Hepatic stellate cell (primary cell): ENCODE data around the gene KCNQ1.

Source experiments
- DNase-seq: peaks from one replicate; pipeline ENCODE4 v3.0.0; 2011; ENCODE audit warnings: low spot score

KCNQ1 gene

DNA sequence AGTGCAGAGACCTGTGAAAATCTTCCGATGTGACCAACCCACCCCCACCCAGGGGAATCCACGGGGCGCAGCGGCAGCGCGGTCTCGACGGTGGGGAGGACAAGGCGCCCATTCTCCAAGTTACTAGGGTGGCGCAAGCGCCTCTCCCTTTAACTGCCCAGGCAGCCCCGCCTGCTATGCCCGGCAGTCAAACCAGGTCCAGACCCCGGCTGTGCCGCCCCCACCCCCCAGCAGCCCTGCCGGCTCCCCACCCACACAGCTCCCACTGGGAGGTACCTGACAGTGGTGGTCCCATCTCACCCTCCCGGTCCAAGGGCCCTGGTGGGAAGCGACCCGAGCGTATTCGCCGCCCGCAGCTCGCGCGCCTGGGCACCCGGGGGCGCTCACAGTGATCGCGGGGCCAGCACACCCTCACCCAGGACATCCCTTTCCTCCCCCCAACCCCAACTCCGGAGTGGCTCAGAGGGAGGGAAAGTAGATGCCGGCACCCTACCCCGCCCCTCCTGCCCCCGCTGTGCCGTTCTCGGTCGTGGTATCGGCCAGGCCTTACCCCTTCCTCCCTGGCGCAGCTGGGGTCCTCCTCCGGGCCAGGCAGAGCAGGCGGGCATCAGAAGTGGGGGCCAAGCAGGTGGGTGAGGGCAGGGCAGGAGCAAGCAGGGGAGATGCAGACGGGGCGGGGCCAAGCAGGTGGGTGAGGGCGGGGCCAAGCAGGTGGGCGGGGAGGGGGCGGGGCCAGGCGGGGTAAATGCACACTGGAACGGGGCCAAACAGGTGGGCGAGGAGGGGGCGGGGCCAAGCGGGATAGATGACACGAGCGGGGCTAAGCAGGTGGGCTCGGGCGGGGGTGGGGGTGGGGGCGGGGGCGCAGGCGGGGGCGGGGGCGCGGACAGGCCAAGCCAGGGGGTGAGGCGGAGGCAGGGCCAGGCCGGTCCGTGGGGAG lies 657 bp upstream of the KCNQ1 start, which contains the start of gene TRPM5:
Gene TRPM5, minus strand, starts transcription at position 634 of the 940 bp plus-strand sequence. CDS start 21,478 bp downstream, outside the sequence.
- no peak for DNase-seq

DNA sequence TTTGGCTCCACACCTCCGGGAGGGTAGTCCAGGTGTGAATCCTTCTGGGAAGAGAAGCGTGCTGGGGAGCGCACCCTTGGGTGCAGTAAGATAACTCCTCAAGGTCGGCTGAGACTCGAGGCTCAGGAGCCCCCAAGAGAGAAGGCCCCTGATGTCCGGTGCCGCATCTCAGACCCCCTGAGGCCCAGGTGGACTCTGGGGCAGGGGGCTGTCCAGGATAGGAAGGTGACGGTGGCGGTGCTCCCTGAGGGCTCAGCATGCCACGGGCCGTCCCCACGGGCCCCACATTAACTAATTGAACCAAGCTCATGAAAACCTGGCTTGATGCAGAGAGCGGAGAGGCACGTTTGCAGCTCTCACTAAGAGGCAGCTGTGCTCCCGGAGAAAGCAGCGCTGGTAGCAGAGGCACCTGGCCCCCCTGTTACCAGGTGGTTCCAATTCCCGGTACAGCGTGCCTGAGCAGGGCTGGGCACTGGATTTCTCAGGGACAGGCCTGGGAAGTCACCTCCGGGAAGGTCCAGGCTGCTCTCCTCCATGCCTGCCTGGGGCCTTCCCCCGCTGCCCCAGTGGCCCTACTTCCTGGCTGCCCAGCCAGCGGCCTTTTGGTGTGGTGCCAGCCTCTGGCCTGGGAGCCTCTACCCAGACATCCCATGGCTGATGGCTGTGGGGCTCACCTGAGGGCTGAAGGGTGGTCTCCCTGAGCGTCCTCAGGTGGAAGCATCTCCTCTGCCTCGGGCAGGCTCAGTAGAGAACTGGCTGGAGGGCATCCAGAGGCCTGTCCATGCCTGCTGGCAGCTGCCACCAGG lies 1.1 kb downstream of the KCNQ1 start:
- DNase-seq, result no peak

DNA sequence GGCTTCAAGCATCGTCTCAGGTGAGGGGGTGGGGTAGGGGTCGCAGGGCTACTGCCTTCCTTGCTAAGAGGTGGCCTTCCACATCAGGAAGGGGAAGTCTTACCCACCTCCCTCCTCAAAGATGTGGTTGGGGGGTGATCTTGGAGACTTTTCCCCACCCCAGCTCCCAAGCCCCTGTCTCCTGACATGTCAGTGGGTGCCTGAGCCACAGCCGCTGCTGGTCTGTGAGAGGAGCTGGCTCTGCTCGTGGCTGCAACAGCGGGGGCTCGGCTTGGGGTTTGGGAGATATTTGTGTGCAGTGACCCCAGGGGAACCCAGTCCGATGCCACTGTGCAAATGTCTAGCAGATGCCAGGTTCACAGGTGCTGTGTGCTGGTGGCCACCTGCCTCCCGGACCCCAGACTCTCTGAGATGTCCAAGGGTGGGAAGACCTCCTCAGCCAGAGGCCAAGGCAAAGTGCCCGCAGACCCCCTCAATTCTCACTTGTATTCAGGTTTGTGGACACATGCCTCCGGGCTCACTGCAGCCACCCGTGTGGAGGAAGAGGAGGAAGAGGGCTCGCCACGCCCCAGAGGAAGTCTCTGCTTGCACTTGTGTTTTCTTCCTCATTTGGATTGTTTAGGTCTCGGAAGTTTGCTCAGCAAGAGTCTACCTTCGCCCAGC lies 1.9 kb downstream of the KCNQ1 start:
- no peak for DNase-seq

DNA sequence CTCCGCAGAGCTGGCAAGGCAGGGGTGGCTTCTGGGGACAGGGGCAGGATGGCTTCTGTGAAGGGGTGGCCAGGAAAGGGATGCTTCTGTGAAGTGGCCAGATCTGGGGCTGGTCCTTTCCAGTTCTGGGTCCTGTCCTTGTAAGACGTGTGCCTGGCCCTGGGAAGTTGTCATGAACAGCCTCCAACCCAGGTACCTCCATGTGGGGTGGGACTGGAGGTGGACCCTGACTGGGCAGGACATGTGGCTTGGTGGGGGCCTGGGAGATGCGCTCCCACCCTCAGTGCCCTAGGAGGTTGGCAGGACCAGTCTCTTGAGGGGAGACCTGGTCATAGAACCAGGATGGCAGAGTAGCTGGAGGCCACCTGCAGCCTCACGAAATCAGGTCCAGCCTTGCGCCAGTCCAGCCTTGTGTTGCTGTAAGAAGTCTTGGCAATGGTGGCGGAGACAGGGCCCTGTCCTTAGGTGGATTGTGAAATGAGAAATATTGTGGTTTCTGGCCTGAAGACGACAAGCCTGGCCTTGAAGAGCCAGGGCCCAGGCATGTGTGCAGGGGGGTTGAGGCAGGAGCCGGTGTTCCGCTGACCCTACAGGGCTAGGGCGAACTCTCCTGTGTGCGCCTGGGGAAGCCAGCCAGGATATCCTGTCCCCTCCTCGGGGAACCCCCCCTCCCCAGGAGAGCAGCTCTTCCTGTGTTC lies 2.6 kb downstream of the KCNQ1 start:
- no peak for DNase-seq

DNA sequence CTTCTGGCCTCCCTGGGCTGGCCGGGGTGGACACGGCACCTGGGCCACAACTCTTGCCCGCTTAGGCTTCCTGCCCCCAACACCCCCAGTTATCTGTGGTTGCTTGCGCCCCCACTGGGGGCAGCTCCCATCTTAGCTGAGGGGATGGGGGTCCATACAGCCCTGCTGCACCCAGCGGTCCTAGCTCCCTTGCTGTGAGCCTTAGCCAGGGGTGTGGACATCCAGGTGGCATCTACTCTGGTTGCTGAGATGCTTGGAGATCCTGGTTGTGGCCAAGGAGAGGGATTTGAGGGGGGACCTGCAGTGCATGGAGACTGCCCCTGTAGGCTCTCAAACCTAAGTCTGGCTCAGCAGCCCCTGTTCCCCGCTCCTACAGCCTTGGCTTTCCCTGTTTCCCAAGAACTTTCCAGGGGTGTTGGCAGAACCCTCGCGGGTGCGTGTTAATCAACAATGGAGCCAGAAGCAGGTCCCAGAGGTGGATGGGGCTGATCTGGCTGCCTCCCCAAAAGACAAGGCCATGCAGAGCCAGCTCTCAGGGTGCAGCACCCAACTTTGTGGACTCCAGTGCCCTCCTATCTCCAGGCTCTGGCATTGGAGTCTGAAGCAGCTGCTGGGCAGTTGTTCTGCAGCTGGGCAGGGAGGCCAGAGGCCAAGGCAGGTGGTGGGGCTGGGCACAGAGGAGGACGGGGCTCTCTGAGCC lies 3.3 kb downstream of the KCNQ1 start:
- DNase-seq, result no peak

DNA sequence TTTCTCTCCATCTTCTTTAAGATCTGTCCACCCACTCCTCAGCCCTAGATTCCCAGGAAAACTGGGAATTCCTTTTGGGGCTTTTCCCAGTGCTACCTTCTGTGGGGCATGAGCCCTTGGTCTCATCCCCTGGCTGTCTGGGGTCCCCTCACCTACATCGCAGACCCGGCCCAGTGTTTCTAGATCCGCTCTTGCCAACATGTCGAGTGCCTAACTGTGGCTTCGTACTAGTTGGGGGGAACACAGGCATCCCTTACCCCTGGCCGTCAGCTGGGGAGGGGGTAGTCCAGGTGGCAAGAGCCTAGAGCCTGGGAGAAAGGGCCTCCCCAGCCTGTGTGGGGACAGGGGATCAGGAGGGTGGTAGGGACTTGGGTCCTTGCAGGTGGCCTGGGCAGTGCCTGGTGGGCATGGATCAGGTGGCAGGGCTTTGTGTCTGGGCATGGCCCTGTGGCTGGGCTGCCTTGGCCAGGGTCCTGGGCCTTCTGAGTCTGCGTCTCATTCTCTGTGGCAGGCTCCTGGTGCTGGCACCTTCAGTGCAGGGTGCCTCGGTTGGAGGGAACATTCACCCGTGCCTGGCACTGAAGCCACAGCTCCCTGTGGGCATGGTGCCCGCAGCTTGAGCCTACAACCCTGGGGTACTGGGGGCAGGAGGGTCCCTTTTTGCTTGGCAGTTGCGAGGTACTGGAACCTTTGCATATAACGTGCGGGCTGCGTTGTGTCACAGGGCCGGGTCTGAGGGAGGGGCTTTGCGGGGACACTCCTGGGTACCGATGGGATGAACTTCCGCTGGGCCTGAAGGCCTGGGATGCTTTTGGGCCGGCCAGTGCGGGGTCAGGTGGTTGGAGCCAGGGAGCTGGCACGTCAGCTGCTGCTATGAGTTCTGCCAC lies 4.1 kb downstream of the KCNQ1 start:
- no peak for DNase-seq

DNA sequence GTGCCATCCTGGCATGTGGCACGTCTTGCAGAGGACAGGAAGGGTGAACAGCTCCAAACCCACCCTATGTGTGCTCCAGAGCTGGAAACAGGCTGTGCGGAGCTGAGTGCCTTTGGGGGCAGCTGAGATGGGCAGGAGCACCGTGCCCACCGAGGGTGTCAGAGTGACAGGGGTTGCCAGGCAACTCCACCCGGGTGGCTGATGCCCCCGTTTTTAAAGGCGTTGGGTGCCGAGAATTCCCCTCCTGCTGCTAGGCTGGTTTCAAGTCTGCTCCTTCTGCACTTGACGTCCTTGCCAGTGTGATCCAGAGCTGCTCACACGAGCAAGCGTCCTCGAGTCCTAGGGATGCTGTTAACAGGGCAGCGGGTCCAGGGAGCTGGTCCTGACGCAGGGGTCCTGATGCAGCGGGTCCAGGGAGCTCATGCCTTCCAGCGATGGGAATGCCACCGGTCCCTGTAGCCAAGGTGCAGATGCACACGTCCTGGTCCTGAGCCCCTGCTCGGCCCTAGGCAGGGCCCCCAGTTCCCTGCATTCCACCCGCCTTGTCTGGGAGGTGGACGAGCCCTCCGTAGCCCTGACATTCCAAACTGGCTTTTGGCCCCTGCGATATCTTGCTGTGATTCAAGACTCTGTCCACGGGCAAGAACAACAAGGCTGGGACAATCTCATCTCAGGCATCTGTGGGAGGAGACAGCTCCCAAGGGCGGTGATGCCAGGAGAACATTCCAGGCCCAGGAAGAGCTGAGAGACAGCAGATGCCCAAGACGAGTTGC lies 4.9 kb downstream of the KCNQ1 start:
- no peak for DNase-seq

DNA sequence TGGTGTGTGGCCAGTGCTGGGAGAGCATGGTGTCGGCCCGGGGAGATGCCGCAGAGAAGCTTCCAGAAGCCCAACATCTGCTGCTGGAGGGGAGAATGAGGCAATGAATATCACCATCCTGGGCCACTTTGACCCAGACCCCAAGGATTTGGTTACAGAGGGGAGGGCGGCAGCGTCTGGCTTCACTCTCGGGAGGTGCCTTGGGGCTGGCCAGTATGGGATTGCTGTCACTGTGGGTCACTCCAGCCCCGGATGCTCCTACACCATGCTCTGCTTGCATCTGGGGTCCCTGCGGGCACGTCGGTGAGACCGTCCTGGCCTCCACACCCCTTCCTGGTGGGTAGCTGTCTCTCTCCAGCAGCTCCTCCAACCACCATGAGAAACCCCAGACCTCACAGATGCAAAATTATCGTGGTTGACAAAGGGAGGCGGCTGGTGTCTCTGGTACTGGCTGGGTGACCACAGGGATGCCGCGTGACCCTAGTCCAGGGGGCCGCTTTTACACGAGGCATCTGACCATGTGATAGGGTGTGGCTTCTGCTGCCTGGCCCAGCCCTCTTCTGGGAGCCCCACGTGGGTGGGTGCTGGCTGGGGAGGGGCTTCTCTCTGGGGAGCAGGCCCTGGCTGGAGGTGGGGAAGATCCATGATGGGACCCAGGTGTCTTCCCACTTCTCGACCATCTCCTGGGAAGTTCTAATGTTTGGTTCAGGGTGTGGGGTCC lies 5.7 kb downstream of the KCNQ1 start:
- no peak for DNase-seq

DNA sequence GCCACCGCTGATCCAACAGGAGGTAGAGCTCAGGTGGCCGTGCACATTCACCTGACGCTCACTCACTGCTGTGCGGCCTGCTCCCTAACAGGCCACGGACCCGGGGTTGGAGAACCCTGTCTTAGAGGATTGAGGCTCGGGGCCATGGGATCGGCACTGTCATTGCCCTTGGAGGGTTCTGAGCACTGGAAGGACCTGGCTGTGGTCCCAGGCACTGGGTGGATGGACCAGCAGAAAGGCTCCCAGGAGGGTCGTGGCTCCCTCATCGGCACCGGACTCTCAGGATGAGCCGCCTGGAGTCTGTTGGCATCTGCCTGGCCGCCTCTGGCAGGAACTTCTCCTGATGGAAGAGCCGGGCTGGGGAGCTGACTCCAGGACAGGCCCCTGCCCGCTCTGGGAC lies 6.5 kb downstream of the KCNQ1 start:
- no peak for DNase-seq

DNA sequence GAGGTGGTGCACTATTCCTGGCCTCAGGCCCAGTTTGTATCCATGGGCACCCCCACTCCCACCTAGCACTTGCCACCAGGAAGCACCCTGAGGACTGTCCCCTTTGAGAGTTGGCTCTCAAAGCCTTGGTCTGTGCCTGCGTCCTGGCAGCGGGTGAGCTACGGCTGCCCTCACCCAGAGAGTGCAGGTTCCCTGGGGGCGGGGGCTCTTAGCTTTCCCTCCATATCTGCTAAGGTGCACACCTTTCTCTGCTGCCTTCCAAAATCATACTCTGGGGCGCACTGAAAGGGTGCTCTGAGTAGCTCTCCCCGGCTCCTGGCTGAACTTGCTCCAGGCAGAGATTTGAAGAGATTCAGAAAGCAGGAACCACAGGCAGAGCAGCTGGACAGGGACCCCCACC lies 7.1 kb downstream of the KCNQ1 start:
- DNase-seq, result no peak

DNA sequence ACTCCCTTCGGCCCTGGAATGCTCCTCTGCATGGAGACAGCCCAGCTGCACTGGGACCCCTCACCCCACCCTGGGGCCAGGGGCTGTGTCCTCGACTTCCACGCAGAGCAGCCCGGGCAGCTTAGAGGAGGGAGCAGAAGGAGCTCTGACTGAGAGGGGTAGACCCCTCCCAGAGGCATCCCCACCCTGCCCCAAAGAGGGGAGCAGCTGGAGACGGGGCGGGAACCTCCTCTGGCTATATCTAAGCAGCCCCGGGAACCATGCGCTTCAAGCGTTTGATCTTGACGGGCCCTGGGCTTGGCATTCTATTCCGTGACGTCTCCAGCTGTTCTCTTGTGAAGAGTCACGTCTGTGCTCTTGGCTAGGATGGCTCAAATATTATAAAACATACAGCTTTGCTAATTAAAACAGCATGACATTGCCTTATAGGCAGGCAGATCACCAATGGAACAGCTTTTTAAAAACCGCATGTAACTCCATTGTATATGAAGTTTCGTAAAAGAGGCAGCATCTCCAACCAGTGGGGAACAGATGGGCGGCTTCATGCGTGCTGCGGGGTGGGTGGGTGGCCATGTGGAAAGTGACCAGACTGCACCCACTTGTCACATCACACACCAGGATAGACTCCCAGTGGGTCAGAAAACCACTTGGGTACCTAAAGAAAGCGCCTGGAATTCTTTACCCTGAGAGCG lies 7.7 kb downstream of the KCNQ1 start:
- no peak for DNase-seq

DNA sequence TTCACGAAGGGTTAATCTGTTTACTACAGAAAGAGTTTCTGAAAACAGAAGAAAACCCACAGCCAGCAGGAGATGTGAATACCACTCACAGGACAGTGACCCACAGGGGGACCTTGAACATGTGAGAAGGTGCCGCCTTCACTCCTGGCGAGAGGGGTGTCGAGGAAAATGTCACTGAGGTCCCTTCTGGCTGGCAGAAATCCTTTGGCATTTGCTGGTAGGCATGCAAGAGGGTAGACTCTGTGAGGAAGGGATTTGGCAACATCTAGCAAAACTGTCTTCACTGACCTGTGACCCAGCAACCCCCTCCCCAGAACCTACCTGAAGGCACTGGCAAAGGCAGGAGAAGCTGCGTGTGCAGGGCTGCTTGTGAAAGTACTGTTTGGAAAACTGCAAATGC lies 8.6 kb downstream of the KCNQ1 start:
- DNase-seq, result no peak

DNA sequence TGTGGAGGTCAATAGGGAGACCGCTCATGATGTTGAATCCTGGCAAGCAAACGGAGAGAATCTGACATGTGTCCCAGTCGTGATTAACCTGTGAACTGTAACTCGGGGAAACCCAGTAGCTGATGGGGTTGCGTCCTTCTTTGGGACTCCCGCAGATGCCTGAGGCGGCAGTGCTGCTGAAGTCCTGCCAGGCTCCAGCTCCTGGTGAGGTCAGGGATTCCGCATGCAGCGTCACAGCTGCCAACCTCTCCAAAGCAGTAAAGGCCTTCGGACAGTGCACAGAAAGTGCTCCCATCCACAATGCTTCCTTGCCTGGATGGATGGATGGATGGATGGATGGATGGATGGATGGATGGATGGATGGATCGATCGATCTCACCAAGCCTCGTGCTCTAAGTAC lies 13.5 kb downstream of the KCNQ1 start:
- DNase-seq, result no peak

DNA sequence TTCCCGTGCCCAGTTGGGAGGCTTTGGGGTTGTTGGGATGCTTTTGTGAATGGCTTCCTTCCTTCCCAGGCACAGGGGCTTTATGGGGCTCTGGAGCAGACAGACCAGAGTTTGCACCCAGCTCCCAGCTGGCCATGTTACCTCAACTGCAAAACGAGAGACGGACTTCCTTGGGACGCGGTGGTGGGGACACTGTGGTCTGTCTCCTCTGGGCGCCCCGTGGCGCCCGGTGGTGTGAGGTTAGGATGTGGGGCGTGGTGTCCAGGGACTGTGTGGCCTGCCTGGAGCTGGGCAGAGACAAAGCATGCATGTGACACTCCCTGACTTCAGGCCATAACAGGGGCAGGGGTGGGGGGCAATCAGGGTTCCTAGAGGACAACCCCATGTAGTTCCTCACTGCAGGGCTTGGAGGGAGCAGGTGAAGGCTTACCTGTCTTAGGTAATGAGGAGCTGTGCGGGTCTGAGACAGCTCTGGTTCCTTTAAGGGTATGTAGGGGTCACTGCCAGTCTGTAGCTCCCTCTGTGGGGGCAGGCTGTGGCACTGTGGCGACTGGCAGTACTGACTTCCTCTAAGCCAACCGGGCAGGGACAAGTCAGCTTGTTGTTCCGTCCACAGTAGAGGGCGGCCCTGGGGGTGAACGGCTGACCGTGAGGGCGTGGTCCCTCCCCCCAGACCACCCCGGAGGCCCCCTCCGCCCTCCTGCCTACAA lies 14.4 kb downstream of the KCNQ1 start:
- no peak for DNase-seq

DNA sequence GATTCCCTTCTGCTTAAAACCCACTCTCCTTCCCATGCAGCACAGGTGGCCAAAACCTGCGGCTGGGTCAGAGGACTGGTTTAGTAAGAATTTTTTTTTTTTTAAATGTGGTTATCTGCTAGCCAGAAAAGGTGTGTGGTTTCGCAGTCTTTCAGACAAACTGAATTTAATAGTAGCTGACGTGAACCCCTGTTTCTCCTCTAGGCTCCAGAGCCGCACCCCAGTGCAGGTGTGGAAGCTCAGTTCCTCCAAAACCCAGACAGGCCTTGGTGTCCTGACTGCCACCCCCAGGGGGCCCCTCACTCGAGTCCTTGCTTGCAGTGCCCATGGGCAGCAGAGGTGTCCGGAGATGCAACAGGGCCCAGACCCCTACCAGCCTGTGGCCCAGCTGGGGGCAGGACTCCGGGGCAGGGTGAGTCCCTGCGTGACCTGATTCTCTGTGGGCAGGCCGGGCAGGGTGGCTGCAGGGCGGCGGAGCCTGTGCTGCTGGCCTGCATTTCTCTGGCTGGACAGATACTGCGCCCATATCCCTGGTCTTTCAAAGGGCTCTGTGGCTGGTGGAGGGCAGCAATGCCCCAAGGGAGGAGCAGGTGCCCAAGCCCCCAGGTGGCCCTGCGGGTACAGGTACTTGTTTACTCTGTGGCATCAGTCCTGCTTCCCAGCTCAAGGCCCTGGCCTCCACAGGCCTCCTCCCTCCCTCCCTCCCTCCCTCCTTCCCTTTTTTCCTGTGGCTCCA lies 15.2 kb downstream of the KCNQ1 start:
- no peak for DNase-seq

DNA sequence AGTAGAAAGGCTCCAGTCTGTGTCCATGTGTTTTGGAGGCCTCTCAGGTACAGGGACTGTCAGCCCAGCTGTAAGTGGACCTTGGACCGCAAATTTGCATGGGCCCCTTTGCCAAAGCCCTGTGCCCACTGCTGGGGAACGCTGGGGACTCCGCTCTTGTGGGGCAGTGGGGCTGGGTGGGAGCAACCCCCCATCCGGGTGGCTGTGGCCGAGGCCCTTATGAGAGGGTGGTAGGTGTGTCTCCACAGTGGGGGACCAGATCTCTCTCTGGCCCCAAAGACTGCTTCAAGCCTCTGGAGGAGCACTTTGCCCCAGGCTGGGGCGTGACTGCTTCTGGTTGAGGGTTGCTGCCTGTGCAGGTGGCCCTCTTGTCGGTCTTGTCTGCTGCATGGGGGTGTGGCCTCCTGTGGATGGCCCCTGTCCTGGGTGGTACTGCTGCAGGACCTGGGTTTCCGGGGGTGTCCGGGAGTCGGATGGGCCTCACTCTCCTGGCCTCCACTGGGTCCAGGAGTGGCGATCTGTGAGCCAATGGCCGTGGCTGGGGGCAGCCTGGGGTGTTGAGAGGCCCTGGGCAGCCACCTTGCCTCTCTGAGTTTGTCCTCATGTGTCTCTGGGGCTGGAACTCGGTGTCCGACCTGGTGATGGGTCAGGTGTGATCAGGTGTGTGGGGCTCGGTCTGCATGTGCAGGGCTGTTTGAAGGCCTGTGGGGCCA lies 15.9 kb downstream of the KCNQ1 start:
- DNase-seq, result no peak
